ENCODE data around the gene FLNB.

GRCh38 chr3:58217209-58217811, 209.1 kb downstream of the FLNB start:
- TF ChIP-seq REST (IDR thresholded peaks at IDR 0.05; ENCODE audit: insufficient read depth in 1 of 2, low read depth in 2 of 2, low read length in 2 of 2), result no peak
- TF ChIP-seq TAF1 (IDR thresholded peaks at IDR 0.05; ENCODE audit: borderline replicate concordance, insufficient read depth, low read length), result no peak
- no peak for TF ChIP-seq POLR2AphosphoS5 (IDR thresholded peaks at IDR 0.05; ENCODE audit: low read depth, low read length)
- TF ChIP-seq SIN3A (IDR thresholded peaks at IDR 0.05; ENCODE audit: borderline replicate concordance, insufficient read depth, low read length), result no peak
- TF ChIP-seq FOXP2 (optimal IDR thresholded peaks at IDR 0.05; ENCODE audit: borderline replicate concordance, extremely low read depth, extremely low read length, insufficient read depth), result no peak

All from PFSK-1 (cell line).